ENCODE results near the gene UXT. TPM values are rescaled to one million over a fixed set of nuclear protein-coding genes. Genes with fewer than 3 reads are reported as not detected.
"Not testable (repeated sequence)": the region's sequence is repeated elsewhere in the genome, so short reads cannot be mapped to it uniquely, and the experiment has no call there.

UXT gene
- total RNA-seq, 1 experiment from 2014 or later: 98.0 TPM

DNA sequence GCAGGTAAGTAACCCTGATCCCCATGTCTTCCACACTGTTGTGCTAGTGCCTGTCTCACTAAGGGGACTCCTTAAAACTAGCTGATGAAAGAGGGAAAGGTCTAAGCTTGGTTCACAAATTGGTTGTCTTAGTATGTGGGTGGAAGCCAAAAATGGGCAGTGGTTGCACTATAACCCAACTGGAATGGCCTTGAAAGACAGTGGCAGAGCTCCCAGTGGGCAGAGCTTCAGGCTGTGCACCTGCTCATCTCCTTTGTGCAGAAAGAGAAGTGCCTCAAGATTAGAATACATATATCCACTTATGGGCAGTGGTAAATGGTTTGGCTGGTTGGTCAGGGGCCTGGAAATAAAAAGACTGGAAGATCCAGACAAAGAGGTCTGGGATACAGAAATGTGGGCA is 46.6 kb downstream of the UXT start:
- Histone ChIP-seq H3K36me3 (no peaks in the 10 kb centered on the region), H3K4me3 (no peak overlapping the region), H3K27ac (no peak overlapping the region), H3K27me3 (no peaks in the 10 kb centered on the region), H3K9me3 (replicated peaks) (no peaks in the 10 kb centered on the region), H3K4me1 (no peaks in the 10 kb centered on the region)
- no peak for DNase-seq

DNA sequence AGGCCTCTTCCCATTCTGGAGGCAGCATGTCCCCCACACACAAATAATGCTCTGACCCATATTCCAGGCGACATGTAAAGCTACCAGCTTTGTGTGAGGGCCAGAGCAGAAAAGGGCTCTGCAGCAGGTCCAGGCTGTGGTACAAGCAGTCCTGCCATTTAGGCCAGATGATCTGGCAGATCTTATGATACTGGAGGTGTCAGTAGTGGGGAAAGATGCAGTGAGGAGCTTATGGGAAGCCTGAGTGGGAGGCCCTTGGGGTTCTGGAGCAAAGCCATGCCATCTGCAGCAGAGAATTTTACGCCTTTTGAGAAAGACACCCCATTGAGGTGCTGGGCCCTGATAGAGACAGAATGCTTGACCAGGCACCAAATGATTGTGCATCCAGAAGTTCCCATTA is 47.1 kb downstream of the UXT start:
- DNase-seq: no peak
- Histone ChIP-seq H3K4me3 (no peak overlapping the region), H3K27me3 (no peaks in the 10 kb centered on the region), H3K9me3 (replicated peaks) (no peaks in the 10 kb centered on the region), H3K4me1 (no peaks in the 10 kb centered on the region), H3K36me3 (no peaks in the 10 kb centered on the region), H3K27ac (no peak overlapping the region)

DNA sequence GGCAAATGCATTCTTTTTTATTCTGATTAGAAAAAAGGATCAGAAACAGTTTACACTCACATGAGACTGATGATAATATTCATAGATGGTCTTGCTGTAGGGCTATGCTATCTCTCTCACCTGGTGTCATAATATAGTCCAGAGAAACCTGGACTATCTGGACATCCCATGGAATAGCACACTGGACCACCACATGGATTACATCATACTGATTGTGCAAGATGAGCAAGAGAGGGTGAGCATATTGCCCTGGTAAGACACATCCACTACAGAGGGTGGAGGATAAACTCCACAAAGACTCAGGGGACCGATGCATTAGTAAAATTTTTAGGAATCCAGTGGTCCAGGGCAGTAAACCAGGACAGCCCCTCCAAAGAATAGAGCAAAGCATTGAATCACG is 47.5 kb downstream of the UXT start:
- no peak for DNase-seq
- Histone ChIP-seq H3K9me3 (replicated peaks) (no peaks in the 10 kb centered on the region), H3K36me3 (no peaks in the 10 kb centered on the region), H3K4me3 (no peak overlapping the region), H3K4me1 (no peaks in the 10 kb centered on the region), H3K27me3 (no peaks in the 10 kb centered on the region), H3K27ac (no peak overlapping the region)

DNA sequence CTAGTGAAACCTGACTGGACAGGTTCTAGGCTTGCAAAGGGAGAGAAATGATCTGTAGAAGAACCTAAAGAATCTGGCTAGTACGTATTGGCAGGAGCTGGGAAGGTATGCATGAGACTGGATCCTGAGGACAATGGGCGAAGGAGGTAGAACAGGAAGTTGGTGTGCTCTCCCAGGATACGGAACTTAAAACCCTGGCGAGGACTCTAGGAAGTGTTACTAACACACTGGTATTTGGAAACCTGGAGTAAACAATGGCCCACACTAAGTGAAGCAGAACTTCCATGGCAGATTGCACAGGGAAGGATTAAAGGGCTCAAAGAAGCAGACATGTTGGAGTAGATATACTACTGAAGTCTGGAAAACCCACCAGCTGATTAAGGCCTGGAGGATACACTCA is 48.5 kb downstream of the UXT start:
- no peak overlapping the region for H3K4me3 ChIP-seq
- no peaks in the 10 kb centered on the region for H3K4me1 ChIP-seq
- no peak for DNase-seq
- no peaks in the 10 kb centered on the region for H3K36me3 ChIP-seq
- no peak overlapping the region for H3K27ac ChIP-seq
- no peaks in the 10 kb centered on the region for H3K9me3 ChIP-seq (replicated peaks)
- no peaks in the 10 kb centered on the region for H3K27me3 ChIP-seq

DNA sequence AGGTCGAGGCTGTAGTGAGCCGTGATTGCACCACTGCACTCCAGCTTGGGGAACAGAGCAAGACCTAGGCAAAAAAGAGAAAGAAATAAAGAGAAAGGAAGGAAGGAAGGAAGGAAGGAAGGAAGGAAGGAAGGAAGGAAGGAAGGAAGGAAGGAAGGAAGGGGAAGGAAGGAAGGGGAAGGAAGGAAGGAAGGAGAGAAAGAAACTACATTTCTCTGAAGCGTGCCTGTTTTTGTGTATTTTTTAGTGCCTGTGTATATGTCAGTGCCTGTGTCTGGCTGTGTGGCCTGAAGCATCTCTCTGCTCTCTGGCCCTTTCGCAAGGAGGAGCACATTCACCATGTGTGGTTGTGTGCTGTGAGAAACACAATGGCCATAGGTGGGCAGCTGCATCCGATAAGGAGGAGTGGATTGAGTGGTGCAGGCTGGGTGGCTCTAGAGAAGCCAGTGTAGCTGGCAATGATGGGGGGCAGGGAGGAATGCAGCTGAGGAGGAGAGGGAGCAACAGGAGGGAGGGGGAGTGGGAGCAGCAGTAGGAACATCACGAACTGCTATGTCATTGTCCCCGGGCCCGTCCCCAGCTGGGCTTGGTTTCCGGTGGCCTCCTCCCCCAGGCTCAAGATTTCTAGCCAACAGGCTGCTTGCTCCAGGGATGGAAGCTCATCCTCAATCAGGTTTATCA is 50.7 kb downstream of the UXT start:
- Histone ChIP-seq H3K9me3 (replicated peaks) (no peaks in the 10 kb centered on the region), H3K27ac (no peak overlapping the region), H3K27me3 (no peaks in the 10 kb centered on the region), H3K36me3 (no peaks in the 10 kb centered on the region), H3K4me3 (no peak overlapping the region), H3K4me1 (no peaks in the 10 kb centered on the region)
- DNase-seq: no peak

DNA sequence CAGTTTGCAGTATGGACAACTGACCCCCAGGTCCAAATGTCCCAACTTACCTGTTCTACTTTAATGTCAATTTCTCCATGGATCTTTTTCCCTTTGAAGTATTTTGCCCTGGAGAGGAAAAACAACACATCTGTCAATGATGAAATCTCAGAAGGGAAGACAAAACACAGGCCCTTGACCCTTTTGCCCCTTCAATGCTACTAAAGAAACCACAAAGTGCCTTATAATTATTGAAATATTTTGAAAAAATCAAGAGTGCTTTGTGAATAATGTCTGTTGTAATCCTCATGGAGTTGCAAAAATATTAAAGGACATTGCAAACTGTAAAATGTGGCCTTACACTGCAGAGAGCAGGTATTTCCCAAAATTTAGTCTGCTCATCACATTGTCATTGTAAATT is 51.9 kb downstream of the UXT start:
- H3K9me3 ChIP-seq (replicated peaks): no peaks in the 10 kb centered on the region
- no peak for DNase-seq
- no peak overlapping the region for H3K27ac ChIP-seq
- H3K4me3 ChIP-seq: no peak overlapping the region
- H3K36me3 ChIP-seq: no peaks in the 10 kb centered on the region
- no peaks in the 10 kb centered on the region for H3K27me3 ChIP-seq
- H3K4me1 ChIP-seq: no peaks in the 10 kb centered on the region

DNA sequence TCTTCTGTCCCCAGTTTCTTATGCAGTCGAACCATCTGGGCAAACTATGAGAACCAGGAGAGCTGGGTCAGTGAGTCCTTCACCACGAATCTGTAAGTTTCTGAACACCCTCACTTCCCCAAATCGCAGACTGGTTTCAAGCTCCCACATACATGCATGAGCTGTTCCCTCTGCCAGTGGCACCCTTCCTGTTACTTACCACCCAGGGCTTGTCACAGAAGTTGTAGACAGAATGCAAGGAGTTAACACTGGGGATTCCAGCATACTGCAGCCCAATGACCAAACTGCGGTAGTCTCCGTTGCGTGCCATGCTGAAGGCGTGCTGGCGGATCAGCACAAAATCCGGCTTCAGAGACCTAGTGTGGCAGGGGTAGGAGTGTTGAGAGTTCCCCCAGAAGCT is 54.0 kb downstream of the UXT start:
- Histone ChIP-seq H3K9me3 (replicated peaks) (no peaks in the 10 kb centered on the region), H3K4me1 (no peaks in the 10 kb centered on the region), H3K27me3 (no peaks in the 10 kb centered on the region), H3K36me3 (no peaks in the 10 kb centered on the region), H3K4me3 (no peak overlapping the region), H3K27ac (no peak overlapping the region)
- DNase-seq: no peak

DNA sequence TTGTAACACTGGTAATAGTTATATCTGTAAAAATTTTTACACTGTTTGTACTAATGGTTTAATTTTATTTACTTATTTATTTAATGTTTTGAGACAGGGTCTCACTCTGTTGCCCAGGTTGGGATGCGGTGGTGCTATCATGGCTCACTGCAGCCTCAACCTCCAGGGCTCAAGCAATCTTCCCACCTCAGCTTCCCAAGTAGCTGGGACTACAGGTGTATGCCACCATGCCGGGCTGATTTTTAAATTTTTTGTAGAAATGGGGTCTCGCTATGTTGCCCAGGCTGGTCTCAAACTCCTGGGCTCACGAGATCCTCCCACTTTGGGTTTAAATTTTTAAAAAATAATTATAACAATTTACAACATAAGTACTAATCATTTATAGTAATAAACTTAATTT is 55.9 kb downstream of the UXT start:
- DNase-seq; H3K36me3 ChIP-seq; H3K27ac ChIP-seq; H3K4me3 ChIP-seq; H3K4me1 ChIP-seq; H3K9me3 ChIP-seq (replicated peaks); H3K27me3 ChIP-seq: not testable (repeated sequence)

Other genes with a start within 250 kb of the UXT start
- gene ZNF41, start 176.0 kb downstream of the UXT start, total RNA-seq (2014; rRNA removed; shearing (Covaris generic)): 7.2 and 8.4 TPM in 2 replicates
- gene ARAF, start 98.0 kb downstream of the UXT start, total RNA-seq (2014; rRNA removed; shearing (Covaris generic)): 20.5 and 21.8 TPM in 2 replicates
- gene TIMP1, start 76.7 kb downstream of the UXT start, total RNA-seq (2014; rRNA removed; shearing (Covaris generic)): 62.8 and 64.2 TPM in 2 replicates
- 0.04 and 0.33 TPM in 2 replicates for gene SYN1, start 39.3 kb downstream of the UXT start, total RNA-seq (2014; rRNA removed; shearing (Covaris generic))
- gene CFP, start 29.2 kb downstream of the UXT start, total RNA-seq (2014; rRNA removed; shearing (Covaris generic)): 0.08 and 0.32 TPM in 2 replicates
- 36.0 and 36.3 TPM in 2 replicates for gene ELK1, start 8.6 kb downstream of the UXT start, total RNA-seq (2014; rRNA removed; shearing (Covaris generic))
- 5.4 and 7.2 TPM in 2 replicates for gene ZNF81, start 177.7 kb upstream of the UXT start, total RNA-seq (2014; rRNA removed; shearing (Covaris generic))

All from SJCRH30 (cell line).